ENCODE data around the gene INCA1. TPM values are rescaled to one million over a fixed set of nuclear protein-coding genes. Genes with fewer than 3 reads are reported as not detected.

INCA1 gene
- total and polyA plus RNA-seq, 2 of the 13 experiments (the other 11 are each of a cell fraction or from before 2014, with no cell fraction given): 0.93 to 2.6 TPM

DNA sequence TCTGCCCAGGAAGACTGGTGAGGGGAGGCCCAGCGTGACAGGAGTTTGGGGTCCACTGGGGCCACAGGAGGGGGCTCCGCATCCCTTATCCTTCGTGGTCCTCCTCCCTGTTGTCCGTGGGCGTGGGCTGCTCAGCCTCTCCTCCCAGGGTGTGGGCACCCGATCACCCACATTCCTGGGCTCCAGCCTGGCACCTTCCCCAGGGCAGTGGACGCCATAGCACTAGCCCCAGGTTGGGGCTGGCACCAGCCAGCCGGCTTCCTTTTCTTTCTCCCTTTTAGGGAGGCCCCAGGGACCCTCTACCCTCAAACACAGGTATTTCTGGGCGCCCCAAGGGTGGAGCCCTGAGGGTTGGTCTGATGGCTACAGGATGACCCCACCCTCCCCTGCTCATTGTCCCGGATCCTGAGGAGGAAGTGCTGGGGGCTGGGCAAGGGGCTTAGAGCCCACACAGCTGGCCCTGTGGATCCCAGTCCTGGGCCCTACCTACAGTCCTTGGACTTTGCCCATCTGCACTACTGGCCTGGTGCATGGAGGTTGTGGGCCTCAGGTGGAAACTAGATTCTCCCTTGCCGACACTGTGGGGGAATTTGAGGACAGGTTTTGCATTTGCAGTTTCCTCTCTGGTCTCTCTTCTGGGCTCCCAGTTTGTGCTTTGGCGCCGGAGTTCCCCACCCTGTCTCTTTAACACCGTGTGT is 1.6 kb upstream of the INCA1 start (continued):
- TF ChIP-seq POGZ (CRISPR knock-in tag; IDR thresholded peaks at IDR 0.05): 0 out of 2 replicates have a peak, but pooled peaks have one; percentile 55
- peak; percentile 82 for TF ChIP-seq MTA1 (CRISPR knock-in tag; IDR thresholded peaks at IDR 0.05; ENCODE audit: borderline replicate concordance)
- TF ChIP-seq MYC (CRISPR knock-in tag; IDR thresholded peaks at IDR 0.05; ENCODE audit: borderline replicate concordance): peak; percentile 68; the same call in 1 of the 2 replicates
- peak; percentile 19; the same call in 1 of the 2 replicates for TF ChIP-seq CEBPG (CRISPR knock-in tag; IDR thresholded peaks at IDR 0.05)
- 0 out of 2 replicates have a peak, but pooled peaks have one; percentile 66 for TF ChIP-seq ZIK1 (CRISPR knock-in tag; IDR thresholded peaks at IDR 0.05; ENCODE audit: borderline replicate concordance, low read depth)
- TF ChIP-seq, protein P1, sequence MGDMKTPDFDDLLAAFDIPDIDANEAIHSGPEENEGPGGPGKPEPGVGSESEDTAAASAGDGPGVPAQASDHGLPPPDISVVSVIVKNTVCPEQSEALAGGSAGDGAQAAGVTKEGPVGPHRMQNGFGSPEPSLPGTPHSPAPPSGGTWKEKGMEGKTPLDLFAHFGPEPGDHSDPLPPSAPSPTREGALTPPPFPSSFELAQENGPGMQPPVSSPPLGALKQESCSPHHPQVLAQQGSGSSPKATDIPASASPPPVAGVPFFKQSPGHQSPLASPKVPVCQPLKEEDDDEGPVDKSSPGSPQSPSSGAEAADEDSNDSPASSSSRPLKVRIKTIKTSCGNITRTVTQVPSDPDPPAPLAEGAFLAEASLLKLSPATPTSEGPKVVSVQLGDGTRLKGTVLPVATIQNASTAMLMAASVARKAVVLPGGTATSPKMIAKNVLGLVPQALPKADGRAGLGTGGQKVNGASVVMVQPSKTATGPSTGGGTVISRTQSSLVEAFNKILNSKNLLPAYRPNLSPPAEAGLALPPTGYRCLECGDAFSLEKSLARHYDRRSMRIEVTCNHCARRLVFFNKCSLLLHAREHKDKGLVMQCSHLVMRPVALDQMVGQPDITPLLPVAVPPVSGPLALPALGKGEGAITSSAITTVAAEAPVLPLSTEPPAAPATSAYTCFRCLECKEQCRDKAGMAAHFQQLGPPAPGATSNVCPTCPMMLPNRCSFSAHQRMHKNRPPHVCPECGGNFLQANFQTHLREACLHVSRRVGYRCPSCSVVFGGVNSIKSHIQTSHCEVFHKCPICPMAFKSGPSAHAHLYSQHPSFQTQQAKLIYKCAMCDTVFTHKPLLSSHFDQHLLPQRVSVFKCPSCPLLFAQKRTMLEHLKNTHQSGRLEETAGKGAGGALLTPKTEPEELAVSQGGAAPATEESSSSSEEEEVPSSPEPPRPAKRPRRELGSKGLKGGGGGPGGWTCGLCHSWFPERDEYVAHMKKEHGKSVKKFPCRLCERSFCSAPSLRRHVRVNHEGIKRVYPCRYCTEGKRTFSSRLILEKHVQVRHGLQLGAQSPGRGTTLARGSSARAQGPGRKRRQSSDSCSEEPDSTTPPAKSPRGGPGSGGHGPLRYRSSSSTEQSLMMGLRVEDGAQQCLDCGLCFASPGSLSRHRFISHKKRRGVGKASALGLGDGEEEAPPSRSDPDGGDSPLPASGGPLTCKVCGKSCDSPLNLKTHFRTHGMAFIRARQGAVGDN (CRISPR knock-in tag; IDR thresholded peaks at IDR 0.05): peak; percentile 85
- no peak for TF ChIP-seq CHD4 (IDR thresholded peaks at IDR 0.05; ENCODE audit: borderline replicate concordance, low read length)
- TF ChIP-seq, protein P2, sequence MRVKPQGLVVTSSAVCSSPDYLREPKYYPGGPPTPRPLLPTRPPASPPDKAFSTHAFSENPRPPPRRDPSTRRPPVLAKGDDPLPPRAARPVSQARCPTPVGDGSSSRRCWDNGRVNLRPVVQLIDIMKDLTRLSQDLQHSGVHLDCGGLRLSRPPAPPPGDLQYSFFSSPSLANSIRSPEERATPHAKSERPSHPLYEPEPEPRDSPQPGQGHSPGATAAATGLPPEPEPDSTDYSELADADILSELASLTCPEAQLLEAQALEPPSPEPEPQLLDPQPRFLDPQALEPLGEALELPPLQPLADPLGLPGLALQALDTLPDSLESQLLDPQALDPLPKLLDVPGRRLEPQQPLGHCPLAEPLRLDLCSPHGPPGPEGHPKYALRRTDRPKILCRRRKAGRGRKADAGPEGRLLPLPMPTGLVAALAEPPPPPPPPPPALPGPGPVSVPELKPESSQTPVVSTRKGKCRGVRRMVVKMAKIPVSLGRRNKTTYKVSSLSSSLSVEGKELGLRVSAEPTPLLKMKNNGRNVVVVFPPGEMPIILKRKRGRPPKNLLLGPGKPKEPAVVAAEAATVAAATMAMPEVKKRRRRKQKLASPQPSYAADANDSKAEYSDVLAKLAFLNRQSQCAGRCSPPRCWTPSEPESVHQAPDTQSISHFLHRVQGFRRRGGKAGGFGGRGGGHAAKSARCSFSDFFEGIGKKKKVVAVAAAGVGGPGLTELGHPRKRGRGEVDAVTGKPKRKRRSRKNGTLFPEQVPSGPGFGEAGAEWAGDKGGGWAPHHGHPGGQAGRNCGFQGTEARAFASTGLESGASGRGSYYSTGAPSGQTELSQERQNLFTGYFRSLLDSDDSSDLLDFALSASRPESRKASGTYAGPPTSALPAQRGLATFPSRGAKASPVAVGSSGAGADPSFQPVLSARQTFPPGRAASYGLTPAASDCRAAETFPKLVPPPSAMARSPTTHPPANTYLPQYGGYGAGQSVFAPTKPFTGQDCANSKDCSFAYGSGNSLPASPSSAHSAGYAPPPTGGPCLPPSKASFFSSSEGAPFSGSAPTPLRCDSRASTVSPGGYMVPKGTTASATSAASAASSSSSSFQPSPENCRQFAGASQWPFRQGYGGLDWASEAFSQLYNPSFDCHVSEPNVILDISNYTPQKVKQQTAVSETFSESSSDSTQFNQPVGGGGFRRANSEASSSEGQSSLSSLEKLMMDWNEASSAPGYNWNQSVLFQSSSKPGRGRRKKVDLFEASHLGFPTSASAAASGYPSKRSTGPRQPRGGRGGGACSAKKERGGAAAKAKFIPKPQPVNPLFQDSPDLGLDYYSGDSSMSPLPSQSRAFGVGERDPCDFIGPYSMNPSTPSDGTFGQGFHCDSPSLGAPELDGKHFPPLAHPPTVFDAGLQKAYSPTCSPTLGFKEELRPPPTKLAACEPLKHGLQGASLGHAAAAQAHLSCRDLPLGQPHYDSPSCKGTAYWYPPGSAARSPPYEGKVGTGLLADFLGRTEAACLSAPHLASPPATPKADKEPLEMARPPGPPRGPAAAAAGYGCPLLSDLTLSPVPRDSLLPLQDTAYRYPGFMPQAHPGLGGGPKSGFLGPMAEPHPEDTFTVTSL (CRISPR knock-in tag; IDR thresholded peaks at IDR 0.05; ENCODE audit: borderline replicate concordance): 0 out of 2 replicates have a peak, but pooled peaks have one; percentile 47
- no peak for TF ChIP-seq ZSCAN12 (CRISPR knock-in tag; IDR thresholded peaks at IDR 0.05)
- peak; percentile 72 for TF ChIP-seq ZSCAN9 (CRISPR knock-in tag; IDR thresholded peaks at IDR 0.05; ENCODE audit: borderline replicate concordance)
- TF ChIP-seq SPEN (CRISPR knock-in tag; IDR thresholded peaks at IDR 0.05; ENCODE audit: low read depth): peak; percentile 91
- TF ChIP-seq ZNF644 (CRISPR knock-in tag; IDR thresholded peaks at IDR 0.05; ENCODE audit: low read depth): peak; percentile 86
- no peak for TF ChIP-seq DR1 (CRISPR knock-in tag; IDR thresholded peaks at IDR 0.05)
- peak; percentile 74; the same call in 1 of the 2 replicates for TF ChIP-seq SP4 (CRISPR knock-in tag; IDR thresholded peaks at IDR 0.05)
- TF ChIP-seq SOX6 (IDR thresholded peaks at IDR 0.05): no peak
- TF ChIP-seq SOX6 (CRISPR knock-in tag; IDR thresholded peaks at IDR 0.05): peak; percentile 87
- TF ChIP-seq, protein P3, sequence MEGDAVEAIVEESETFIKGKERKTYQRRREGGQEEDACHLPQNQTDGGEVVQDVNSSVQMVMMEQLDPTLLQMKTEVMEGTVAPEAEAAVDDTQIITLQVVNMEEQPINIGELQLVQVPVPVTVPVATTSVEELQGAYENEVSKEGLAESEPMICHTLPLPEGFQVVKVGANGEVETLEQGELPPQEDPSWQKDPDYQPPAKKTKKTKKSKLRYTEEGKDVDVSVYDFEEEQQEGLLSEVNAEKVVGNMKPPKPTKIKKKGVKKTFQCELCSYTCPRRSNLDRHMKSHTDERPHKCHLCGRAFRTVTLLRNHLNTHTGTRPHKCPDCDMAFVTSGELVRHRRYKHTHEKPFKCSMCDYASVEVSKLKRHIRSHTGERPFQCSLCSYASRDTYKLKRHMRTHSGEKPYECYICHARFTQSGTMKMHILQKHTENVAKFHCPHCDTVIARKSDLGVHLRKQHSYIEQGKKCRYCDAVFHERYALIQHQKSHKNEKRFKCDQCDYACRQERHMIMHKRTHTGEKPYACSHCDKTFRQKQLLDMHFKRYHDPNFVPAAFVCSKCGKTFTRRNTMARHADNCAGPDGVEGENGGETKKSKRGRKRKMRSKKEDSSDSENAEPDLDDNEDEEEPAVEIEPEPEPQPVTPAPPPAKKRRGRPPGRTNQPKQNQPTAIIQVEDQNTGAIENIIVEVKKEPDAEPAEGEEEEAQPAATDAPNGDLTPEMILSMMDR (CRISPR knock-in tag; IDR thresholded peaks at IDR 0.05): peak; percentile 31; the same call in 1 of the 2 replicates
- TF ChIP-seq MEIS2 (CRISPR knock-in tag; IDR thresholded peaks at IDR 0.05): no peak
- TF ChIP-seq ARID2 (CRISPR knock-in tag; IDR thresholded peaks at IDR 0.05; ENCODE audit: borderline replicate concordance): 0 out of 2 replicates have a peak, but pooled peaks have one; percentile 23

All from HepG2 (cell line).